CD4-positive, alpha-beta T cell treated with Interleukin-6 for 4 hours (primary cell): ENCODE data around the gene EFNA3.

Experiments used
- DNase-seq: peaks from one replicate; pipeline ENCODE4 v3.0.0-alpha.2; 2020; ENCODE audit warnings: mixed read lengths

The EFNA3 gene, protein sequence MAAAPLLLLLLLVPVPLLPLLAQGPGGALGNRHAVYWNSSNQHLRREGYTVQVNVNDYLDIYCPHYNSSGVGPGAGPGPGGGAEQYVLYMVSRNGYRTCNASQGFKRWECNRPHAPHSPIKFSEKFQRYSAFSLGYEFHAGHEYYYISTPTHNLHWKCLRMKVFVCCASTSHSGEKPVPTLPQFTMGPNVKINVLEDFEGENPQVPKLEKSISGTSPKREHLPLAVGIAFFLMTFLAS

GRCh38 chr1:155078469-155079209, at the start of gene EFNA3:
EFNA3 (plus strand) TSS chr1:155078837; CDS start chr1:155078942, 105 bp downstream.
- peak; percentile 74 for DNase-seq

GRCh38 chr1:155029513-155030242, 49.0 kb upstream of the EFNA3 start:
- DNase-seq, result no peak

GRCh38 chr1:155030243-155030795, 48.3 kb upstream of the EFNA3 start:
- DNase-seq, result no peak

- DNase-seq, result no peak
Measured at GRCh38 chr1:155030899-155031298, 47.7 kb upstream of the EFNA3 start.

DNA sequence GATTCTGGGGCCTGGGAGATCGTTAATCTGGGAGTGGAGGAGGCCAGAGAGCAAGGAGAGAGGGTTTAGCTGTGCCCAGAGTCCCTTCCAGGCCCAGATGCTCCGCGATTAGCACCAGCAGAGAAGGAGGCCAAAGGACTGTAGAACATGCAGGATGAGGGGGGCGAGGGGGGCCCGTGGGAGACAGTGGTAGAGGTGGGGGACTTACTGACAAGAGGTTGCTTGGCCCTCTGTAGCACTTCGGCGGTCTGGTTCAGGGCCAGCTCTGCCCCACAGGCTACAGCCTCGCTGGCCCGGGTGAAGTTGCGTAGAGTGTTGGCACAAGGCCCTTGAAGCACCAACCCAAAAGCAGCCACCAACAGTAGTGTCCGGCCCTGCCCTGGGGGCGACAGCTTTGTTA, 45.8 kb upstream of the EFNA3 start:
- no peak for DNase-seq

DNA sequence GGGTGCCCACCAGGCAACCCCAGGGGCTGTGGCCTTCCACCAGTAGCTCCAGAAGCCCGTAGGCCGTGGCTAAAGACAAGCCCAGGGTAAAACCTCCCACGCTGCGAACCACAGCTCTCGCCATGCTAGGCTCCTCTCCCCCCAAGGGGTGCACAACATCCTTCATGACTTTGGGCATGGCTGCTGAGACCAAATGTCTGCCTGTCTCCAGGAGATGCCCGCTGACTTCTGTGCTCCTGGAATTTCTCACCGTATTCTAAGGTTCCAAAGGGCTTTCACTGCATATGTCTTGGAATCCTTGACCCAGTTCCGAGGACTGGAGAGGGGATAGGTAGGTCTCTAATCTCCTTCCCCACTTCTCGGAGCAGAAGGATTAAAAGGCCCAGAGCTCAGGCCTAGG, 45.1 kb upstream of the EFNA3 start, which contains the start of the genes DCST1 and DCST2:
DCST1 (plus strand) TSS at position 301 of the 400 bp plus-strand sequence. CDS start 213 bp downstream, outside the sequence.
DCST2 (minus strand) TSS at position 258 of the 400 bp plus-strand sequence; CDS start at position 178, 80 bp downstream.
- DNase-seq, result no peak

GRCh38 chr1:155034318-155035208, 44.1 kb upstream of the EFNA3 start:
- DNase-seq, result no peak

DNA sequence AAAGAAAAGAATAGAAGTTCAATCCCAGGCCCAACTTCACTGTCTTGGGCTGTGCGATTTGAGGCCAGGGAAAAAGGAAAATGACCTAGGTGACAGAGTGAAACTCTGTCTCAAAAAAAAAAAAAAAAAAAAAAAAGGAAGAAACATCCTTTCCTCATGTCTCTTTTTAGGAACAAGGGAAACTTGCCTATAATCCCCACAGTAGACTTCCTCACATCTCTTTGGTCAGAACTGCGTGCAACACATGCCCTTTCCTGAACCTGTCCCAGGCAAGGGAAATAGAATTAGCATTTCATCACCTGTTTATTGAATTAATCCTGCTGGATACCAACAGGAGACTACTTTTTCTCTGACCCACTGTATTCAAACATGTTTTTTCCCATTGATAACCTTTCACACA, 42.7 kb upstream of the EFNA3 start:
- DNase-seq, result no peak

- DNase-seq, result no peak
Measured at GRCh38 chr1:155037043-155037442, 41.6 kb upstream of the EFNA3 start.

GRCh38 chr1:155037851-155038441, 40.7 kb upstream of the EFNA3 start:
- no peak for DNase-seq

GRCh38 chr1:155038602-155039307, 39.9 kb upstream of the EFNA3 start:
- no peak for DNase-seq

GRCh38 chr1:155039308-155039669, 39.3 kb upstream of the EFNA3 start:
- no peak for DNase-seq

DNA sequence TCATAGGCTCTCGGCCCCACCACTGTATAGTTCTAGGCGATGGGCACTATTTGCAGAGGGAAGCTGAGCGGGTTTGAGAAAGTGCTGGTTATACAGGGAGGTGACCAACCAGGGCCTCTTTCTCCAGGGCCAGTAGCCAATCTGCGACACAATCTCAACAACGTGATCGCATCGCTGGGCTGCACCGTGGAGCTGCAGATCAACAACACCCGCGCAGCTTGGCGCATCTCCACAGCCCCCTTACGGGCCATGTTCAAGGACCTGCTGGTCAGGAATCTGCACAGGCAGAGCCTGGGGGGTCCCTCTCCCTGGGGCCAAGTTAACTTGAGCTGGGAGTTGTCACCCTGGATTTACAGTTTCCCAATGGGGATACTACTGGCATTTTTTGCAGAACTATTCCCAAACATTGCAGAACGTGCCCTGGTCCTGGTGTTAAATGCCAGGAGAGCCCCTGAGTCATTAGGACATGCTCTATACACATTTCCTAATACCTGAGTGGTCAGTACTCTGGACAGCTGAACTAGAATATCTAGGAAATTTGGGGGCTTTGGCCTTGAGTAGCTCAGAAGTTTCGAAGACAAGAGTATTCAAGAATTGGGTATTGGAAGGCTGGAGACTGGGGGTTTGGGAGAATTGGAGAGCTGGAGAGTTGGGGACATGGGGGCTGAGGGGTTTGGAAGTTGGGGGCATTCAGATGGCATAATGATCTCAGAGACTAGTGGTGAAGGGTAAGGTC, 38.1 kb upstream of the EFNA3 start:
- no peak for DNase-seq

- no peak for DNase-seq
Measured at GRCh38 chr1:155042789-155043188, 35.8 kb upstream of the EFNA3 start.

DNA sequence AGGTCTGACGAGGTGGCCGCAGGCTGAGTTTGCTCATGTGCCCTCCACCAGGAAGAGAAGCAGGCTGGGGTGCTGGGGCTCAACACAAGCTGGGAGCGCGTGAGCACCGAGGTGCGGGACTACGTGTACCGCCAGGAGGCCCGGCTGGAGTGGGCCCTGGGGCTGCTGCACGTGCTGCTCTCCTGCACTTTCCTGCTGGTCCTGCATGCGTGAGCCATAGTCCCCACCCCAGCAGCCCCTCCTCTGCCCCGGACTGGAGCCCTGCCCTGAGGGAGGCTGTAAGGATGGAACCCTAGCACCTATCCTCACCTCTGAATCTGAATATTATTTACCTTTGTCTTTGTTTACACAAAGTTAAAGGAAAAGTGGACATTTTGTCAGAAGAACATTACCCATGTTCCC, 35.3 kb upstream of the EFNA3 start:
- DNase-seq, result no peak

DNA sequence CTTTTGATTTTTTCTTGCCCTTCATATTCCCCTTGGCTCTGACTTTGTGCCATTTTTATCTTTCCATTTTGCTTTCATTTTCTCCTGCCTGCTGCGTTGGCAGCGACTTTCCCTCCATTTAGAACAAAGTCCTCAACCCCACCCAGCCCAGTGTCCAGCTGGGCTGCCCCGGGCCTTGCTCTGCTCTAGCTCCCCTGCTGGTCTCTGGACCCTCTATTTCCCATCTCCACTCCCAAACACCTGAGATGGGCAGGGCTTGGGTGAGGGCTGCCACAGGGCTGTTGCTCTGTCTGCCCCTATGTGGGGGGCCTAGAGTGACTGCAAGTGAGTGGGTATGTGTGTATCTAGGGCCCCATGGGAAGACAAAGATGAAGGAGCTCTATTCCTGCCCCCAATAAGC, 34.8 kb upstream of the EFNA3 start:
- no peak for DNase-seq

DNA sequence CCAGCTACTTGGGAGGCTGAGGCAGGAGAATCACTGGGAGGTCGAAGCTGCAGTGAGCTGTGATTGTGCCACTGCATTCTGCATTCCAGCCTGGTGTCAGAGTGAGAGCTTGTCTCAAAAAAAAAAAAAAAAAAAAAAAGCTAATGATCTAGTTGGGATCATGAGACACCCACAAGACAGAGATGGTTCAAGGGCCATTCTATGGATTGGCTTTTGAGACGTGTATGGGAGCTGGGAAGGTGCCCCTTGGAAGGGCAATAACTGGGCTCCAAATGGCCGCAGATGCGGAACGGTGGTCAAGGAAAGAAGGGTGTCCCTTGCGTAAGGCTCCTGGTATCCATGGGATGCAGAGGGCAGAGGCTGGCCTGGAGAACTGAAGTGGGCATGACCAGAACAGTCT, 34.3 kb upstream of the EFNA3 start:
- DNase-seq, result no peak

- peak; percentile 75 for DNase-seq
Measured at GRCh38 chr1:155044812-155045657, 33.6 kb upstream of the EFNA3 start.
